ENCODE results near the gene TSC2. TPM values are rescaled to one million over a fixed set of nuclear protein-coding genes. Genes with fewer than 3 reads are reported as not detected.

Gene TSC2
- total and polyA plus RNA-seq, 9 of the 15 experiments (the other 6 are each of a cell fraction or from before 2014, with no cell fraction given), result 1.3 to 68.1 (median 16.6) TPM

- TF ChIP-seq SRSF7 (optimal IDR thresholded peaks at IDR 0.05; ENCODE audit: low read depth, low read length) (no peak), HMGN3 (IDR thresholded peaks at IDR 0.05; ENCODE audit: borderline replicate concordance, extremely low read depth, insufficient read length, low read depth, low read length) (peak; percentile 12), BHLHE40 (IDR thresholded peaks at IDR 0.05; ENCODE audit: low read length) (peak; percentile 96), TFAP4 (CRISPR knock-in tag; IDR thresholded peaks at IDR 0.05; ENCODE audit: borderline replicate concordance) (peak; percentile 20; the same call in 1 of the 2 replicates), ZNF695 (CRISPR knock-in tag; IDR thresholded peaks at IDR 0.05) (no peak), POU5F1 (IDR thresholded peaks at IDR 0.05; ENCODE audit: borderline replicate concordance, low read depth, low read length, partially characterized antibody) (no peak), ZNF79 (CRISPR knock-in tag; IDR thresholded peaks at IDR 0.05; ENCODE audit: low read depth) (no peak), MNT (conservative IDR thresholded peaks at IDR 0.05) (peak; percentile 21 to 34; a peak in 1 of 4 replicates), TOE1 (IDR thresholded peaks at IDR 0.05; ENCODE audit: borderline replicate concordance) (peak; percentile 32; the same call in 1 of the 2 replicates), TOE1 (CRISPR knock-in tag; IDR thresholded peaks at IDR 0.05; ENCODE audit: borderline replicate concordance, low read depth) (no peak), NRF1 (conservative IDR thresholded peaks at IDR 0.05 in 1 of 2, IDR thresholded peaks at IDR 0.05 in 1 of 2) (no peak), KLF16 (IDR thresholded peaks at IDR 0.05) (no peak), ETV1 (tag; conservative IDR thresholded peaks at IDR 0.05; ENCODE audit: low read depth) (no peak), PRMT5 (CRISPR knock-in tag; IDR thresholded peaks at IDR 0.05) (no peak), FOXO4 (CRISPR knock-in tag; IDR thresholded peaks at IDR 0.05) (no peak)
- TF ChIP-seq, protein P1, sequence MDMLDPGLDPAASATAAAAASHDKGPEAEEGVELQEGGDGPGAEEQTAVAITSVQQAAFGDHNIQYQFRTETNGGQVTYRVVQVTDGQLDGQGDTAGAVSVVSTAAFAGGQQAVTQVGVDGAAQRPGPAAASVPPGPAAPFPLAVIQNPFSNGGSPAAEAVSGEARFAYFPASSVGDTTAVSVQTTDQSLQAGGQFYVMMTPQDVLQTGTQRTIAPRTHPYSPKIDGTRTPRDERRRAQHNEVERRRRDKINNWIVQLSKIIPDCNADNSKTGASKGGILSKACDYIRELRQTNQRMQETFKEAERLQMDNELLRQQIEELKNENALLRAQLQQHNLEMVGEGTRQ (CRISPR knock-in tag; IDR thresholded peaks at IDR 0.05), result peak; percentile 71
- TF ChIP-seq, protein P2, sequence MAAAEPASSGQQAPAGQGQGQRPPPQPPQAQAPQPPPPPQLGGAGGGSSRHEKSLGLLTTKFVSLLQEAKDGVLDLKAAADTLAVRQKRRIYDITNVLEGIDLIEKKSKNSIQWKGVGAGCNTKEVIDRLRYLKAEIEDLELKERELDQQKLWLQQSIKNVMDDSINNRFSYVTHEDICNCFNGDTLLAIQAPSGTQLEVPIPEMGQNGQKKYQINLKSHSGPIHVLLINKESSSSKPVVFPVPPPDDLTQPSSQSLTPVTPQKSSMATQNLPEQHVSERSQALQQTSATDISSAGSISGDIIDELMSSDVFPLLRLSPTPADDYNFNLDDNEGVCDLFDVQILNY (CRISPR knock-in tag; IDR thresholded peaks at IDR 0.05), result no peak
- TF ChIP-seq, protein P3, sequence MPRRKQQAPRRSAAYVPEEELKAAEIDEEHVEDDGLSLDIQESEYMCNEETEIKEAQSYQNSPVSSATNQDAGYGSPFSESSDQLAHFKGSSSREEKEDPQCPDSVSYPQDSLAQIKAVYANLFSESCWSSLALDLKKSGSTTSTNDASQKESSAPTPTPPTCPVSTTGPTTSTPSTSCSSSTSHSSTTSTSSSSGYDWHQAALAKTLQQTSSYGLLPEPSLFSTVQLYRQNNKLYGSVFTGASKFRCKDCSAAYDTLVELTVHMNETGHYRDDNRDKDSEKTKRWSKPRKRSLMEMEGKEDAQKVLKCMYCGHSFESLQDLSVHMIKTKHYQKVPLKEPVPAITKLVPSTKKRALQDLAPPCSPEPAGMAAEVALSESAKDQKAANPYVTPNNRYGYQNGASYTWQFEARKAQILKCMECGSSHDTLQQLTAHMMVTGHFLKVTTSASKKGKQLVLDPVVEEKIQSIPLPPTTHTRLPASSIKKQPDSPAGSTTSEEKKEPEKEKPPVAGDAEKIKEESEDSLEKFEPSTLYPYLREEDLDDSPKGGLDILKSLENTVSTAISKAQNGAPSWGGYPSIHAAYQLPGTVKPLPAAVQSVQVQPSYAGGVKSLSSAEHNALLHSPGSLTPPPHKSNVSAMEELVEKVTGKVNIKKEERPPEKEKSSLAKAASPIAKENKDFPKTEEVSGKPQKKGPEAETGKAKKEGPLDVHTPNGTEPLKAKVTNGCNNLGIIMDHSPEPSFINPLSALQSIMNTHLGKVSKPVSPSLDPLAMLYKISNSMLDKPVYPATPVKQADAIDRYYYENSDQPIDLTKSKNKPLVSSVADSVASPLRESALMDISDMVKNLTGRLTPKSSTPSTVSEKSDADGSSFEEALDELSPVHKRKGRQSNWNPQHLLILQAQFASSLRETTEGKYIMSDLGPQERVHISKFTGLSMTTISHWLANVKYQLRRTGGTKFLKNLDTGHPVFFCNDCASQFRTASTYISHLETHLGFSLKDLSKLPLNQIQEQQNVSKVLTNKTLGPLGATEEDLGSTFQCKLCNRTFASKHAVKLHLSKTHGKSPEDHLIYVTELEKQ (CRISPR knock-in tag; IDR thresholded peaks at IDR 0.05), result no peak
Measured at GRCh38 chr16:2008009-2008526, 39.7 kb upstream of the TSC2 start (continued).

Data from K562 (cell line).